MCF 10A (cell line): Measurements from ENCODE around the gene TNFSF4. TPM values are rescaled to one million over a fixed set of nuclear protein-coding genes. Genes with fewer than 3 reads are reported as not detected.
A peak's percentile ranks its signal among the peaks of the same experiment; 100 is the strongest.

Source experiments
- BruUV-seq: library from RNA; stranded (reverse); fragments of 400-500 nt; replicated peaks from 2 replicates; lab custom pipeline; 2021; lab: Mats Ljungman, UMichigan
- CTCF ChIA-PET: fragments of 300-600 bp; sonication (Branson Sonifier 250); formaldehyde crosslinking; extraction: SDS; loops from one replicate; lab custom pipeline; 2021; ENCODE audit warnings: antibody characterized with exemption, inconsistent platforms; lab: Yijun Ruan, JAX
- POLR2A ChIA-PET: fragments of 300-600, 350-650 bp; sonication (Branson Sonifier 250); formaldehyde crosslinking; extraction: SDS; loops from one replicate; lab custom pipeline; 2020; ENCODE audit warnings: antibody characterized with exemption, inconsistent platforms; lab: Yijun Ruan, JAX
- DNase-seq: peaks from one replicate; pipeline ENCODE4 v3.0.0-alpha.2; 2018; ENCODE audit not compliant: unreplicated experiment
- H3K27ac Mint-ChIP-seq: one replicate; pipeline ENCODE4 v1.8.0; 2022; ENCODE audit warnings: mild to moderate bottlenecking, low read depth, mixed read lengths; ENCODE audit not compliant: unreplicated experiment
- H3K27me3 Mint-ChIP-seq: one replicate; pipeline ENCODE4 v1.8.0; 2022; ENCODE audit warnings: mixed read lengths; ENCODE audit not compliant: insufficient read depth, unreplicated experiment
- H3K36me3 Mint-ChIP-seq: one replicate; pipeline ENCODE4 v1.8.0; 2022; ENCODE audit warnings: mild to moderate bottlenecking, moderate library complexity, mixed read lengths; ENCODE audit not compliant: insufficient read depth, unreplicated experiment
- H3K4me1 Mint-ChIP-seq: one replicate; pipeline ENCODE4 v1.8.0; 2022; ENCODE audit warnings: mixed read lengths; ENCODE audit not compliant: insufficient read depth, unreplicated experiment
- H3K4me3 Mint-ChIP-seq: one replicate; pipeline ENCODE4 v1.8.0; 2022; ENCODE audit warnings: mild to moderate bottlenecking, moderate library complexity, mixed read lengths; ENCODE audit not compliant: unreplicated experiment
- H3K9me3 Mint-ChIP-seq: one replicate; pipeline ENCODE4 v1.8.0; 2022; ENCODE audit warnings: mixed read lengths; ENCODE audit not compliant: unreplicated experiment
- intact Hi-C: fragments of 100-400 bp; cut with micrococcal nuclease; formaldehyde crosslinking; loops from 2 replicates; pipeline ENCODE4 v1.14.1; 2022
- total RNA-seq: library from RNA; stranded (reverse); gene quantifications from 2 replicates; pipeline ENCODE4 v1.2.3, GENCODE V29; 2022
- TF ChIP-seq, protein P1 (sequence below): fragments of 200-600 bp; IDR thresholded peaks from one replicate; pipeline ENCODE4 v1.8.0; 2022; ENCODE audit warnings: antibody characterized with exemption, mild to moderate bottlenecking; ENCODE audit not compliant: unreplicated experiment

TNFSF4 gene
- total RNA-seq, 1 experiment from 2014 or later, result 0.23 TPM

DNA sequence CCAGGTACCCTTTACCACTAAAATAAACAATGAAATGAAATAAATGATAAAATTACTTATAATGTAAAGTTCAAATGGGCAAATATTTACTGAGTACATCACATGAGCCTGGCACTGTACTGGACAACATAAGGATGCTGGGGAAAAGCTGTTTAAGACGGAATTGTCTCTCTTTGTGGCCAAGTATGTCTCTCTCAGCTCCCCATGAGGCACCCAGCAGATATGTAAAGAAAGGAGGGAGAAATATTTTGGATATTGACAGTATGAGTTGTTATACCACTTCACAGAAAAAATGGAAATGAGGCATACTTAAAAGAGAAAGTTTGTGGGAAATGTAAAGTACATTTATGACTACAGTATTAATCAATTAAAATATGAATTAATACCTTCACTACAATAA lies 1.0 kb upstream of the TNFSF4 start:
- Mint-ChIP-seq H3K4me3 (no peak overlapping the region), H3K27ac (no peak overlapping the region), H3K4me1 (peaks cover 13% of the 10 kb centered on the region), H3K9me3 (no peaks in the 10 kb centered on the region), H3K27me3 (no peaks in the 10 kb centered on the region), H3K36me3 (no peaks in the 10 kb centered on the region)
- POLR2A ChIA-PET, result interaction anchor here (1.1 to 1.4 kb wide), 2 partner anchors 383 to 464 kb away, joined by 3 read pairs; no protein-coding TSS in a partner anchor
- DNase-seq, result no peak
- TF ChIP-seq, protein P1, sequence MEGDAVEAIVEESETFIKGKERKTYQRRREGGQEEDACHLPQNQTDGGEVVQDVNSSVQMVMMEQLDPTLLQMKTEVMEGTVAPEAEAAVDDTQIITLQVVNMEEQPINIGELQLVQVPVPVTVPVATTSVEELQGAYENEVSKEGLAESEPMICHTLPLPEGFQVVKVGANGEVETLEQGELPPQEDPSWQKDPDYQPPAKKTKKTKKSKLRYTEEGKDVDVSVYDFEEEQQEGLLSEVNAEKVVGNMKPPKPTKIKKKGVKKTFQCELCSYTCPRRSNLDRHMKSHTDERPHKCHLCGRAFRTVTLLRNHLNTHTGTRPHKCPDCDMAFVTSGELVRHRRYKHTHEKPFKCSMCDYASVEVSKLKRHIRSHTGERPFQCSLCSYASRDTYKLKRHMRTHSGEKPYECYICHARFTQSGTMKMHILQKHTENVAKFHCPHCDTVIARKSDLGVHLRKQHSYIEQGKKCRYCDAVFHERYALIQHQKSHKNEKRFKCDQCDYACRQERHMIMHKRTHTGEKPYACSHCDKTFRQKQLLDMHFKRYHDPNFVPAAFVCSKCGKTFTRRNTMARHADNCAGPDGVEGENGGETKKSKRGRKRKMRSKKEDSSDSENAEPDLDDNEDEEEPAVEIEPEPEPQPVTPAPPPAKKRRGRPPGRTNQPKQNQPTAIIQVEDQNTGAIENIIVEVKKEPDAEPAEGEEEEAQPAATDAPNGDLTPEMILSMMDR, result no peak
- BruUV-seq, result no TSS peak
- intact Hi-C loops, result loop anchor here (10.0 kb wide), 1 partner anchor 233 kb away; no protein-coding TSS in a partner anchor
- CTCF ChIA-PET, result interaction anchor here (0.6 to 26.8 kb wide), 7 partner anchors 18 to 1398 kb away, joined by 3 to 590 read pairs (median 3); no protein-coding TSS in a partner anchor

DNA sequence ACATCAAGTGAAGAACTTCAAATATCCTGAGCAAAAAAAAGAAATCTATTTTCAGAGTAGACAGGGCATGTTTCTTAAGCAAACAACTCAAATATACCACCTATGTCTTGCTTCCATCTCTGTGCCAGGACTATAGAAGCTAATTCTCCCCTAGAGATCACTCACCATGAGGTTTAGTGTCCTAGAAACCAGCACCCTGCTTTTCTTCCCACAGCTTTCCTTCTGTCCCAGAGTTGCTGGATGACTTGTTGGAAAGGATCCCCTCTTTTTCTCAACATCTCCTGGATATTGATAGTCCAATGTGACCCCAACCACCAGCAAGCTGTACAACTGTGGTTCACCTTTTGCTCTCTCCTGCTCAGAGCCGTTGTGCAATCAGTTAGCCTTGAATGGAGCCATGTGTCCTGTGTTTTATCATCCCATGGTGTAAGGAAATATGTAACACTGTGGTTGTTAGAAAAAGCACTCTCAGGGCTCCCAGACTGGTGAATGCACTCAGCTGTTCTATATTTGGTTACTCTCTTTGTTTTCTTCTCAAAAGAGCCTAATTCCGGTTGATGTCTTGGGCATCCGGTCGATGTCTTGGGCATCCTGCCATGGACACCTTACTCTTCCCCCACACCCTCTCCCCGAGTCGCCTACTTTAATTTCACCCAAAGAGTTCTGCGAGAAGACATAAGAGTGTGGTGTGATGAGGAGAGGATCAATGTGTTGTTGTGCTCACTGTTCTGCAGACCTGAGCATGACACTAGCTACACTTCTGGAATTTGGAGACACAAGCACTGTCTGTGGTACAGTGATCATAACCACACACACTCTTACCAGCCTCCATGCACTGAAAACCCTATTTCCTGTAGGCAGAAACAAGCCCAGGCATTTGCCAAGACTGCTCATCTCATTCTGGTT lies 1.7 kb downstream of the TNFSF4 start:
- no peaks in the 10 kb centered on the region for H3K36me3 Mint-ChIP-seq
- TF ChIP-seq, protein P1, result no peak
- POLR2A ChIA-PET, result interaction anchor here (0.7 to 5.1 kb wide), 3 partner anchors 379 to 619 kb away, joined by 3 to 66 read pairs (median 35); partner anchors contain the start of genes CENPL and DARS2
- peak; percentile 39 for DNase-seq
- CTCF ChIA-PET, result interaction anchor here (0.6 to 26.8 kb wide), 13 partner anchors 13 to 462 kb away, joined by 3 to 591 read pairs (median 3); no protein-coding TSS in a partner anchor
- no peak overlapping the region for H3K27ac Mint-ChIP-seq
- no peaks in the 10 kb centered on the region for H3K9me3 Mint-ChIP-seq
- no peak overlapping the region for H3K4me3 Mint-ChIP-seq
- intact Hi-C loops, result loop anchor here (10.0 kb wide), 1 partner anchor 231 kb away; no protein-coding TSS in a partner anchor
- peaks cover 25% of the 10 kb centered on the region for H3K4me1 Mint-ChIP-seq
- H3K27me3 Mint-ChIP-seq, result no peaks in the 10 kb centered on the region
- BruUV-seq, result no TSS peak

DNA sequence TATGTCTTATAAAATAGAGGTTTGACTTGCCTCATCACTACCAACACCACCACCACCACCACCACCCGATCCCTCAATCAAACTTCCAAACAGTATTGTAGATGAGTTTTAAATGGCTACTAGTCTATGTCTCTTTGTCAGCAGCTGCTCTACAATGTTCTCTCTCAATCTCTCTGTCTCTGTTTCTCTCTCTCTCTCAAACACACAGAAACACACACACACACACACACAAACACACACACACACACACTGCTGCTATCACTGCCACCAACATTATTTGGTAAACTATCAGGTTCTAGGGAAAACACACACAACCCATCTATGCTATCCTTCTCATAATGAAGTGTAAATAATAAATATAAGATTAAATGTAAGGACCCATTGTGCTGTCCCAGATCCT lies 2.4 kb downstream of the TNFSF4 start:
- no peak for DNase-seq
- no peaks in the 10 kb centered on the region for H3K36me3 Mint-ChIP-seq
- ChIA-PET CTCF (interaction anchor here (0.7 to 26.8 kb wide), 16 partner anchors 8 to 461 kb away, joined by 3 to 591 read pairs (median 5); no protein-coding TSS in a partner anchor), POLR2A (interaction anchor here (0.7 to 5.1 kb wide), 4 partner anchors 205 to 594 kb away, joined by 3 to 66 read pairs (median 19); no protein-coding TSS in a partner anchor)
- no peak overlapping the region for H3K27ac Mint-ChIP-seq
- TF ChIP-seq, protein P1, result no peak
- H3K4me3 Mint-ChIP-seq, result no peak overlapping the region
- intact Hi-C loops, result loop anchor here (10.0 kb wide), 1 partner anchor 230 kb away; no protein-coding TSS in a partner anchor
- BruUV-seq, result no TSS peak
- no peaks in the 10 kb centered on the region for H3K27me3 Mint-ChIP-seq
- peaks cover 25% of the 10 kb centered on the region for H3K4me1 Mint-ChIP-seq
- no peaks in the 10 kb centered on the region for H3K9me3 Mint-ChIP-seq
